ENCODE measurements around the gene IAH1.

The IAH1 gene

GRCh38 chr2:9460441-9461017, 13.8 kb upstream of the IAH1 start:
- H3K36me3 ChIP-seq: peaks cover 11 to 46% (median 17%) of the 10 kb centered on the region in 3 donors
- intact Hi-C loops (cut with DNase I; ENCODE audit: low total_unique reads): no loop called here
- no peak for TF ChIP-seq CTCF (IDR thresholded peaks at IDR 0.05)

GRCh38 chr2:9461079-9461478, 13.3 kb upstream of the IAH1 start:
- no peak for DNase-seq

More at GRCh38 chr2:9460441-9461017, 13.8 kb upstream of the IAH1 start:
- Histone ChIP-seq H3K27ac (no peak overlapping the region), H3K4me3 (no peak overlapping the region), H3K4me1 (no peaks in the 10 kb centered on the region), H3K27me3 (no peaks in the 10 kb centered on the region), H3K9me3 (no peaks in the 10 kb centered on the region)
- no peak for DNase-seq

GRCh38 chr2:9462313-9462712, 12.0 kb upstream of the IAH1 start:
- Histone ChIP-seq H3K27me3 (no peaks in the 10 kb centered on the region), H3K36me3 (peaks cover 11 to 50% (median 11%) of the 10 kb centered on the region in 3 donors), H3K4me3 (no peak overlapping the region), H3K4me1 (no peaks in the 10 kb centered on the region), H3K27ac (no peak overlapping the region), H3K9me3 (no peaks in the 10 kb centered on the region)
- TF ChIP-seq CTCF (IDR thresholded peaks at IDR 0.05): no peak
- intact Hi-C loops (cut with DNase I; ENCODE audit: low total_unique reads): no loop called here
- DNase-seq: no peak

More at GRCh38 chr2:9461079-9461478, 13.3 kb upstream of the IAH1 start:
- Histone ChIP-seq H3K4me1 (no peaks in the 10 kb centered on the region), H3K27ac (no peak overlapping the region), H3K36me3 (peaks cover 11 to 48% (median 12%) of the 10 kb centered on the region in 3 donors), H3K9me3 (no peaks in the 10 kb centered on the region), H3K27me3 (no peaks in the 10 kb centered on the region), H3K4me3 (no peak overlapping the region)
- TF ChIP-seq CTCF (IDR thresholded peaks at IDR 0.05): no peak
- intact Hi-C loops (cut with DNase I; ENCODE audit: low total_unique reads): no loop called here

GRCh38 chr2:9462886-9463697, 11.3 kb upstream of the IAH1 start:
- Histone ChIP-seq H3K27ac (no peak overlapping the region), H3K9me3 (no peaks in the 10 kb centered on the region), H3K4me3 (no peak overlapping the region), H3K4me1 (no peaks in the 10 kb centered on the region), H3K27me3 (no peaks in the 10 kb centered on the region), H3K36me3 (peaks cover 3 to 52% (median 15%) of the 10 kb centered on the region in 3 donors)
- intact Hi-C loops (cut with DNase I; ENCODE audit: low total_unique reads): no loop called here
- no peak for DNase-seq
- no peak for TF ChIP-seq CTCF (IDR thresholded peaks at IDR 0.05)

- peaks cover 0 to 51% (median 15%) of the 10 kb centered on the region in 3 donors for H3K36me3 ChIP-seq
Observed at GRCh38 chr2:9463698-9464034, 10.7 kb upstream of the IAH1 start.

More at GRCh38 chr2:9463698-9464034, 10.7 kb upstream of the IAH1 start:
- no peak for DNase-seq
- Histone ChIP-seq H3K27ac (no peak overlapping the region), H3K9me3 (no peaks in the 10 kb centered on the region), H3K4me3 (no peak overlapping the region), H3K27me3 (no peaks in the 10 kb centered on the region), H3K4me1 (no peaks in the 10 kb centered on the region)
- TF ChIP-seq CTCF (IDR thresholded peaks at IDR 0.05): no peak
- intact Hi-C loops (cut with DNase I; ENCODE audit: low total_unique reads): no loop called here
